Midbrain (tissue), 1 donor: ENCODE results near the gene C8A.

Experiments used
- DNase-seq: peaks from one replicate; lab custom pipeline; 2025; lab: John Stamatoyannopoulos, UW

The C8A gene

GRCh38 chr1:56925193-56925592 lies 70.6 kb downstream of the C8A start:
- no peak for DNase-seq

- DNase-seq = no peak
Measured at GRCh38 chr1:56927171-56927570, 72.6 kb downstream of the C8A start.

- DNase-seq = no peak
Measured at GRCh38 chr1:56927986-56928385, 73.4 kb downstream of the C8A start.

- no peak for DNase-seq
Measured at GRCh38 chr1:56929492-56929891, 74.9 kb downstream of the C8A start.

GRCh38 chr1:56931211-56931610 lies 76.6 kb downstream of the C8A start:
- no peak for DNase-seq

GRCh38 chr1:56931686-56932085 lies 77.1 kb downstream of the C8A start:
- no peak for DNase-seq

- no peak for DNase-seq
Measured at GRCh38 chr1:56933161-56933560, 78.6 kb downstream of the C8A start.

- DNase-seq = no peak
Measured at GRCh38 chr1:56933606-56934005, 79.0 kb downstream of the C8A start.

GRCh38 chr1:56934430-56935060 lies 79.9 kb downstream of the C8A start:
- DNase-seq = no peak

GRCh38 chr1:56938646-56939045 lies 84.0 kb downstream of the C8A start:
- no peak for DNase-seq

- DNase-seq = no peak
Measured at GRCh38 chr1:56939209-56939608, 84.6 kb downstream of the C8A start.

GRCh38 chr1:56940039-56940438 lies 85.4 kb downstream of the C8A start:
- no peak for DNase-seq

- no peak for DNase-seq
Measured at GRCh38 chr1:56948403-56949023, 93.9 kb downstream of the C8A start.

GRCh38 chr1:56952501-56952900 lies 97.9 kb downstream of the C8A start:
- no peak for DNase-seq

GRCh38 chr1:56953386-56953785 lies 98.8 kb downstream of the C8A start:
- no peak for DNase-seq

- no peak for DNase-seq
Measured at GRCh38 chr1:56954664-56955063, 100.1 kb downstream of the C8A start.

GRCh38 chr1:56957931-56958330 lies 103.3 kb downstream of the C8A start:
- no peak for DNase-seq

GRCh38 chr1:56958526-56958925 lies 103.9 kb downstream of the C8A start:
- no peak for DNase-seq

GRCh38 chr1:56961426-56961825 lies 106.8 kb downstream of the C8A start:
- no peak for DNase-seq

GRCh38 chr1:56963667-56964066 lies 109.1 kb downstream of the C8A start:
- no peak for DNase-seq

GRCh38 chr1:56964349-56965017 lies 109.9 kb downstream of the C8A start:
- no peak for DNase-seq

GRCh38 chr1:56965191-56965590 lies 110.6 kb downstream of the C8A start:
- no peak for DNase-seq

- DNase-seq = no peak
Measured at GRCh38 chr1:56965916-56966697, 111.5 kb downstream of the C8A start, which contains the start of gene C8B. Gene C8B, minus strand, starts transcription at chr1:56966015. Its CDS starts 67 bp downstream, at chr1:56965948.
